Endometrium (tissue), 2 donors: ENCODE data around the gene PCP4L1.

Experiments used
- FAIRE-seq: peaks from 2 replicates; lab custom pipeline; 2012; peaks lifted over from hg19 to GRCh38; lab: Jason Lieb, UNC
- donor health status: control.
- donor health status: control.

Gene PCP4L1

DNA sequence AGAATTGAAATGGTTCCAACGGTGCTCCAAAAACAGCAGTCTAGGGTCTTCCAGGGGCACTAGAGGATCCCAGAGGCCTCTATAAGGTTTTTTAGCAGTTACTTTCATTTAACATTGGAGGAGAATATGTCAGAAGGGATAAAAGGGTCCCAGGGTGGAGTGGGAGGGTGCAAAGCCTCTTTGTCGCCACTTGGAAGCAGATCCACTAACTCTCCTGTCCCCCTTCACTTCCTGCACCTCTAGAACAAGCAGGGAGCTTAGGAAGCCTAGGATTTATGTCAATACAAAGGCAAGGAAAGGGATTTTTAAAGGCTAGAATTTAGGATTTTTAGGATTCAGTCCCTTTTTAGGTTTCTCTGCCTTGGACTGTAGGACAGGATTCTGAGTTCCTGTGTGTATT, 8.3 kb downstream of the PCP4L1 start:
- no peak for FAIRE-seq

DNA sequence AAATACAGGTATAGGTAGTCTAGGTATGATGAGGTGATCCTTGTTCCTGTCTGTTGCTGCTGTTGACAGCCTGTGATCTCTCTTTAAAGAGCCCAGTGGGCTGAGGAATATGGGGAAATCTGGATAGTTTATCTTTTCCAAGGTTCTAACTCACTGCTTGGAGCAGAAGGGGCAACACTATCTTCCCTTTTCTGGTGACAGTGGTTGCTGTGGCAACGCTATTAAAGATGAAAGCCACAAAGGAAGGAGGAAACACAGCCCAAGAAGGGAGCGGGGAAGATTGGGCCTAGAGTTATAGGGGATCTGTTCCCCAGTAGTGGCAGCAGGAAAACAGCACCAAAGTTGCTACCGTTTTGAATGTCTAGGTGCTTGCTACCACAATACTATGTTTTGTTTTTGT, 8.8 kb downstream of the PCP4L1 start:
- FAIRE-seq, result no peak

DNA sequence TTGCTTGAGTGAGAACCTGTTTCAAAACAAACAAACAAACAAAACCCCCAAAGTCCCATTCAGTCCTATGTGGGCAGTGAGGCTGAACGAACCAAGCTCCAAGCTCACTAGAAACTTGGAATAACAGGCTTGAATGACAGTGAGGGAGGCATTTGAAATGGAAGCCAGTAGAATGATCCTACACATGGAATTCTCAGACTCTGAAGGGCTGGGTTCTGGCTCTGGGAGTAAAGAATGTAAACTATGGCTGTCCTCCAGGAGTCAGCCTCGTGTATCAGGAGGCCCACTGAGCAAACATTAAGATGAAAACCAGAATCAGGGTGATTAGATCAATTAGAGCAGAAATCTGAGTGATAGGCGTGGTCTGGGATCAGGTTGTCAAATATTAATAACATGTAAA, 14.9 kb downstream of the PCP4L1 start:
- no peak for FAIRE-seq

- FAIRE-seq, result no peak
Observed at GRCh38 chr1:161274874-161275273, 16.3 kb downstream of the PCP4L1 start.

DNA sequence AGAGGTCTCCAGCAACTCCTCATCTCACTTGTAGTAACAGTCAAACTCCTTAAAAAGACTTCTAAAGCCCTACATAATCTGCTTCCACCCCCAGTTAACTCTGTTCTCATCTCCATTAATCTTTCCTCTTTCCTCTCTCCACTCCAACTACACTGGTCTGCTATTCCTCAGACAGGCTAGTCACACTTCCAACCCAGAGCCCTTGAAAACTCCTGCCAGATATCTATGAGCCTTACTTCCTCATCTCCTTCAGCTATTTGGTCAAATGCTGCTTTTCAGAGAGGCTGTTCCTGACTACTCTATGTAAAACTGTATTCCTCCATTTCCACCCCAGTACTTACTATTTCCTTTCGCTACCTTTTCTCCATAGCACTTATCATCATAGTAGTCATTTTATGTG, 24.4 kb downstream of the PCP4L1 start:
- FAIRE-seq, result no peak

DNA sequence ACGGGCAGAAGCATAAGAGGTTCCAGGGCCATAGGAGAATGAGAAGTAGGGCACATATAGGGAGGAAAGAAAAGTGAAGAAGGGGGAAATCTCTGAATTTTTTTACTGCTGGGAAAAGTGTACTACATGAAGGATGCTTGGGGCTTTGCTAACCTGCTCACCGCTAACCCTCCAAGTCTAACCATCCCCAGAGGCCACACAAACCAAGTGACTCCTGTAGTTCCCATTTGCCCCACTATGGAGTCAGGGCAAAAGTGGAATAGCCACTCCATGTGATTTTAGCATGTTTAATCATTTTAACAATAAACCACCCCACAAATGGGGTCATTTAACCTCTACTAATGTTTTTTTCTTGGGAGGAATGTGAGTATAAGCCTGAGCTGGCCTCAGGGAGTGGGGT, 26.6 kb downstream of the PCP4L1 start:
- no peak for FAIRE-seq

- no peak for FAIRE-seq
Observed at GRCh38 chr1:161285521-161285920, 27.0 kb downstream of the PCP4L1 start.

- no peak for FAIRE-seq
Observed at GRCh38 chr1:161287482-161288054, 29.0 kb downstream of the PCP4L1 start.

GRCh38 chr1:161290779-161291178, 32.2 kb downstream of the PCP4L1 start:
- FAIRE-seq, result no peak

DNA sequence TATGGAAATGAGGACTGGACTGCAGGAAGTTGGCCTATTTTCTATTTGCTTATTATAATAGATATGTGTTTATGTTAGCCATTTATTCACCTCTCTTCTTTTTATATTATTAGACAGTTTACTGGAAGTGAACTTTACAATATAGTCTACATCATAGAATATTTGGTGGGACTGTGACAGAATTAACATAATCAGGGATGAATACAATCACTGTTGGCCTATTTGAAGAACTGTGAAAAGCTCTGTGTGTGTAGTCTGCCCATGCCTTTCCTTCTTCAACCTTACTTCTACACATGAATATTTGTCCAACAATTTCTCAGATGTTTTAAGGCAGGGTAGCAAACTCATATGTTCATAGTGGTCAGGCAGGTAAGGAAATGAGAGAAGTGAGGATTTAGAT, 38.9 kb downstream of the PCP4L1 start:
- FAIRE-seq, result no peak

DNA sequence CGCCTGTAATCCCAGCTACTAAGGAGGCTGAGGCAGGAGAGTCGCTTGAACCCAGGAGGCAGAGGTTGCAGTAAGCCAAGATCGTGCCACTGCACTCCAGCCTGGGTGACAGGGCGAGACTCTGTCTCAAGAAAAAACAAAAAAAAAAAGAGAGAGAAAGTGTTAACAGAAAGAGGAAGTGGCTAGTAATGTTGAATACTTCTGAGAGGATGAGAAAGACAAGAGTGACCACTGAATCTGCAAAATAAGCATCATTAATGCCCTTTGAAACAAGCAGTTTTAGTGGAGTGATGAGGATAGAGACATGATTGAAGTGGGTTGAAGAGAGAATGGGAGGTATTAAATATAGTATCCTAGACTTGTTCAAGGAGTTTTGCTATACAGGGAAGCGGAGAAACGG, 39.6 kb downstream of the PCP4L1 start:
- FAIRE-seq, result no peak

DNA sequence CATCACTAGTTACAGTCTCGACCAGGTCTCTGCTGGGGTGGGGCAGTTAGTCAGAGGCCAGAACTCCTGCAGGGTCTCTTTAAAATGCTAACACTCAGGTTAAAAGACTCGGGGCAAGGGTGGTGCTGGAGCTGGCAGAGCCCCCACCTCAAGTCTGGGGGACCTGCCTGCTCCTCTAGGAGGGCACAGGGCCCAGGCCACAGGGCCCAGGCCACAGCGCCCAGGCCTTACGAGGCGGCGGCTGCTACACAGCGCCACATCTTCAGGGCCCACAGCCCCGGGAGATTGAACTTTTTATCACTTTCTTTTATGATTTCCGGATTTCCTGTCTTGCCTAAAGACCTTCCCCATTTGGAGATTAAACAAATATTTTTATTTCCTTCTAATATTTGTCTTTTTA, 40.8 kb downstream of the PCP4L1 start:
- no peak for FAIRE-seq

DNA sequence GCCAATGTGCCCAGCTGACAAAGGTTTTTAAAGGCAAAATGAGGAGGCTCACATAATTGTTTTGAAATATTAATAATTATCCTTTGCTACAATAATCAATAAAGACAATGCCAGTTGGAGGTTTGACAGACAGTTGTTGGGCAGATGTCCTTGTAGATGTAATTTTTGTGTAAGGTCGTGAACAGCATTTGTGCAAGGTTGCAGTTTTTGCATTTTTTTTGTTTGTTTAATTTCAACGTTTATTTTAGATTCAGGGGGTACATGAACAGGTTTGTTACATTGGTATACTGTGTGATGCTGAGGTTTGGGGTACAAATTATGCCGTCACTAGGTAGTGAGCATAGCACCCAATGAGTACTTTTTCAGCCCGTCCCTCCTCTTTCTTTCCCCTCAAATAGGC, 41.9 kb downstream of the PCP4L1 start:
- no peak for FAIRE-seq

DNA sequence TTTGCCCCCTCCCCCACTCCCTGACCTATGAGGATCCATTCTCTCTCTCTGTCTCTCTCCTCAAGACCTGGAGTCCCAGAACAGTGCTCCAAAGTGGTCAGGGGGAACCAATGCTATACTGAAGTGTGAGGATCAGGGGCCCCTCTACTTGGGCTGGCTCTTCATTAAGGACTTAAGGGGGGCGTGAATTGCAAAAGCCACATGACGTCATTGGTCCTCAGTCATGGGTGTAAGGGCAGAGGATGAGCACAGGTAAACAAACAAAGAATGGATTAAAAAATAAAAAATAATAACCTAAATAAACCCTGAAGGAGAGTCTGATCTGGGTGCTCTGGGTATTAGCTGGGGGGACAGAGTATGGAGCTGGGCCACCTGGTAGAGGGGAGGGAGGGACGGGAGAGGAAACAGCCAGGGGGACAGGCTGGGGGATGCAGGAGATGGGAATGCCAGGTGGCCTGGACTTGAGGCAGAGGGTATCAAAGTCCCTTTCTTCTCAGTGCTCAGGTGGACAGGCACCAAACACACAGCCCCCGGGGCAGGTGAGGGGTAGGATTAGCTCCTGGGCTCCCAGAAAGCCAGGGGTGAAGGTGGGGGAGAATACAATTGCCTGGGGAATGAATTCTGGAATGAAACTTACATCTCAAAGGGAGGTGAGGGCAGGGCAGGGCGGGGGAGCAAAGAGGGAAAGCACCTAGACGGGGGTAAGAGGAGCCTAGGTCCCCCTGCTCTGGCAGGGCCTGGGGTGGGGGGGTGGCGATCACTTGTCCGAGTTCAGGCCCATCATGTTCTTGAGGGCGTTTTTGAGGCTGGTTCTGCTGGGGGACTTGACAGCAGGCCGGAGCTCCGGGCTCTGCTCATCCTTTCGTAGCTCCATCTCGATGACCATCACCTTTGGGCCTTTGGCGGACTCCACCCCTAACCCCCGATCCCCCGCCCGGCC, 46.7 kb downstream of the PCP4L1 start:
- FAIRE-seq, result no peak

GRCh38 chr1:161305867-161306519, 47.4 kb downstream of the PCP4L1 start:
- no peak for FAIRE-seq

DNA sequence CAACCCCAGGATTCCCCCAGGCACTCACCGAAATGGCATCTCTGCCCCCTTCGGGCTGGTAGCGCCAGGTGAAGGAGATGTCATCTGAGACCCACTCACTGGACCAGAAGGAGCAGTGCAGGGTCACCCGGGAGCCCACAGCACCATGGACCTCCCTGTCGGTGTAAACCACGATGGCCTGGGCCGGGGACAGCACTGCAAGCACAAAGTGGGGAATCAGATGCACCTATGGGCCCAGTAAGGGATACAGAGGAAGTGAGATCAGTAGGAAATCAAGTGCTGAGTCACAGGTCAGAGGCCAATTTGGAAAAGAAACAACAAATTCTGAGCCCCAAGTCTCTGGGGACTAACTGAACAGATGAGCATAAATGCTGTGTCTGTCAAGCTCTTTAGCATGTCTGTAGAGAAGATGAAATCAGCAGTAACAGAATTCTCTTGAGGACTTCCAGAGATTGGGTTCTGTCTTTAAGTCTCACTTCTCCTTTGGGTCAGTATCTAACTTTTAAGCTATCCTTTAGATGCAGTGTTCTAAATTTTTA, 48.8 kb downstream of the PCP4L1 start:
- FAIRE-seq, result no peak

DNA sequence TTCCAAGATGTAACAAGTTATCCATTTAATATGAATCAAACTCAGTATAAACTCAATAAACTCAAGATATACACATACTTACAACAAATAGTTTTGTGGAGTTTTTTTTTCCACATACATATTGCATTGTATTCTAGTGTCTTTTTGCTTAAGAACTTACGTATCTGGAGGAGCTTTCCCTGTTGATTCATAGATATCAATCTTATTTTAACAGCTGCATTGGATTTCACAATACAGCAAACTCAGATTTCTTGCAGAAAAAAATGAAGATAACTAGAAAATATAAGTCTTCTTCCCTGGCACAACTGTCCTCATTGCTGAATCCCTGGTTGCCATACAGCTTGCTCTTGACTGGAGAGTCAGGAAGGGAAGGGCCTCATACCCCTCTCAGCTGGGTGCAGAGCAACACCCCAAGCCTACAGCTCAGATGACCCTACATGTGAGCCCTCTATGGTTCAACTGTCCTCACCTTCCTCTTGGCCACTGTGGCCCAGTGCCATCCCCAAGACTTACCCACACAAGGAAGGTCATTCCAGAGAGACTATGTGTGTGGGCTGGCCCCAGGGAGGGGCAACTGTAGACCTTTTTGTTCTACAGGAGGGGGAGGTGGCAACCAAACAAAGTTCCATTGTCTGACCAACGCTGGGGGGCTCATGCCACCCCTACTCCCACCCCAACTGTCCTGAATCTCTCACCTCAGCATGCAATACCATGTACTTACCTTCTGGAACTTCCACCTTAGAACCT, 49.5 kb downstream of the PCP4L1 start:
- no peak for FAIRE-seq

DNA sequence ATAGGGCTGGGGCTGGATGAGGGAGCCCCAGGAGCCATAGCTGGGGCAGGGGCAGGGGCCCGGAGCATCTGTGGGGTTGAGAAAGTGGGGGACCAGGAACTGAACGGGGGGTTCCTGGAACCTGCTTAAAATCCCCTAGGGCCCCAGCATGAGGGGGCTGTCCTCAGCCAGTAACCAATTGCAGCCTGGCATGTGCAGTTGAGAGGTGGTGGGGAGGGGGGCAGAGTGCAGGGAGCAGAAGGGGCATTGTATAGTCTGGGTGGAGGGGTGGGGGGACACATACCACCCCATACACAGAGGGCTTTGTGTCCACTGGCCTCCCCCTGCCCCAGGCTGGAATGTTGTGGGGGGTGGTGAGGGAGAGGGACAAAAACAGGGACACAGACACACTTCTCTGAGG, 51.3 kb downstream of the PCP4L1 start, which contains the start of gene MPZ:
Gene MPZ (minus strand): TSS at position 101 of the 400 bp plus-strand sequence. CDS start 63 bp downstream, at position 38.
- FAIRE-seq, result no peak

DNA sequence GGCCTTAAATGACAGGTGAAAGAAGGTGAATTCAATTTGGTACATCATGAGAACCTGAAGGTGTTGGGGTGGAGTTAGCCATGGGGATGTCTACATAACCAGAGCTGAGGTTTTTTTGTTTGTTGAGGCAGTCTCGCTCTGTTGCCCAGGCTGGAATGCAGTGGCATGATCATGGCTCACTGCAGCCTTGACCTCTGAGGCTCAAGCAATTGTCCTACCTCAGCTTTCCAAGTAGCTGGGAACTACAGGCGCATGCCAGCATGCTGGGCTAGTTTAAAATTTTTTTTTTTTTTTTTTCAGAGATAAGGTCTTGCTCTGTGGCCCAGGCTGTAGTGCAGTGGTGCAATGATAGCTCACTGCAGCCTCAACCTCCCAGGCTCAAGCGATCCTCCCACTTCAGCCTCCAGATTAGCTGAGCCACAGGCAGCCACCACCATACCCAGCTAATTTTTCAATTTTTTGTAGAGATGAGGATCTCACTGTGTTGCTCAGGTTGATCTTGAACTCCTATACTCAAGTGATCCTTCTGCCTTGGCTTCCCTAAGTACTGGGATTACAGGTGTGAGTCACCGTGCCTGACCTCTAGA, 53.1 kb downstream of the PCP4L1 start:
- FAIRE-seq, result no peak

DNA sequence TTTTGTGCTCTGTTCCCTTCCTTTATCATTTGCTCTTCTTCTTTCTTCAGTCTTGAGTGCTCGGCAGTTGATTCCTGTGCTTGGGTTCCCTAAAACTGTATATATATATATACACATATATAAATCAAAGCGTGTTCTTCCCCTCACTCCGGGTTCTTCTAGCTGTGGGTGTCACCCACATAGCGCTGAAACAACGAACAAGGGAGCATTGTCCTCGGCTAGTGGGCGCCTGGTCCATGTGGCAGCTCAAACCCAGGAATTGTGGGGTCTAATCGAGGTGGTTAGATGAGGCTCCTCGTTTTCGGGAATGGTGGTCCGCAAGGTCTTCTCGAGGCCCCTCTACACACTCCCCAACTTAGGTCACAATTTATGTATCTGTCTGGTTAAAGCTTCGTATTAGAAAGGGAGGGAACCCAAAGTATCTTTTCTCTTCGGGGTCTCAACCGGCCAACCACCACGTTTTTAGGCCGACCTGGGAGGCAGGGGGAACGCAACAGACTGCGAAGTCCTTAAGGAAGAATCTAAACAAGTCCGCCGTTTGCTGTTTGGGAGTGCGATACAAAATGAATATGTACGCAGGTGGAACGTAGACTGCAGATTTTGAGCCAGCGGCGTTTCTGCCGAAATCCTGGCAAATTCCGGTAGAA, 55.1 kb downstream of the PCP4L1 start:
- FAIRE-seq, result no peak
